RWPE1 (cell line): ENCODE data around the gene ZDHHC24.
A peak's percentile ranks its signal among the peaks of the same experiment; 100 is the strongest.

ENCODE experiments used
- CTCF ChIA-PET: fragments of 350-600 bp; sonication (Branson Sonifier 250); formaldehyde crosslinking; extraction: SDS; loops from one replicate; lab custom pipeline; 2021; lab: Yijun Ruan, JAX
- POLR2A ChIA-PET: fragments of 400-600 bp; formaldehyde crosslinking; extraction: SDS; loops from one replicate; lab custom pipeline; 2020; ENCODE audit warnings: antibody characterized with exemption; ENCODE audit not compliant: low non-redundant PET; lab: Yijun Ruan, JAX
- DNase-seq: peaks from one replicate; pipeline ENCODE4 v3.0.0; 2012; ENCODE audit warnings: low spot score
- H3K27ac ChIP-seq: fragments of 450-650 bp; 2 replicates; pipeline ENCODE4 v1.5.1; 2017
- TF ChIP-seq, protein P1 (sequence below): fragments of 450-650 bp; conservative IDR thresholded peaks from 2 replicates; pipeline ENCODE4 v1.5.1; 2017; ENCODE audit warnings: low read depth, mild to moderate bottlenecking

ZDHHC24 gene

DNA sequence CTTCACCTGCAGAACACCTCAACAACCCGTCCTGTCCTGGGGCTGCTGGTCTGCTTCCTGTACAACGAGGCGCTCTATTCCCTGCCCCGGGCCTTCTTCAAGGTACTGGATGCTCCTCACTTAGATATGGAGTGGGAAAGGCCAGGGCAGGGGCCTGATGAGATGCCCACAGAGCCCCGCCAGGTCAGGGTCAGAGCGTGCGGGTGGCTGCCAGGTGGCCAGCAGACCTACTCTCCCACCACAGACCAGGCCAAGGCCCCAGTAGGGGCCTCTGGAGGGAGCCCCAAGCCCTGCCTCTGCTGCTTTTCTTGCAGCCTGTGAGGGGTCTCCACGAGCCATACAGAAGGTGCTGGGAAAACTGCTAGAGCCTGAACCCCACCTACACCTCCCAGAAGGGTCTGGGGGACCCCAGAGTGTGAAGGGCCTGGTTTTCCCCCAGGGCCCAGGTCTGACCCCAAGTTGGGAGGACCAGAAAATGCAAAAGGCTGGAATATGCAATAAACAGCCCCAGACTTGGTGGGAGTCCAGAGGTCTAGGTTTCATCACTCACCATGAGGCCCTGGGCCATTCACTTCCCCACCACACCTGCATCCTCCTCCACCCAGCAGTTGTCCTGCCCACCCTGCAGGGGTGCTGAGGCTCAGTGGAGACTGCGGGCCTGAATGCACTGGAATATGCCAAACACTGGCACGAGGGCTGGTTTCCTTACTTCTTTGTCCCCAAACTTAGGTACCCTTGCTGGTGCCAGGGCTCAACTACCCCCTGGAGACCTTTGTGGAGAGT is 14.7 kb downstream of the ZDHHC24 start:
- POLR2A ChIA-PET, result no interaction called here

DNA sequence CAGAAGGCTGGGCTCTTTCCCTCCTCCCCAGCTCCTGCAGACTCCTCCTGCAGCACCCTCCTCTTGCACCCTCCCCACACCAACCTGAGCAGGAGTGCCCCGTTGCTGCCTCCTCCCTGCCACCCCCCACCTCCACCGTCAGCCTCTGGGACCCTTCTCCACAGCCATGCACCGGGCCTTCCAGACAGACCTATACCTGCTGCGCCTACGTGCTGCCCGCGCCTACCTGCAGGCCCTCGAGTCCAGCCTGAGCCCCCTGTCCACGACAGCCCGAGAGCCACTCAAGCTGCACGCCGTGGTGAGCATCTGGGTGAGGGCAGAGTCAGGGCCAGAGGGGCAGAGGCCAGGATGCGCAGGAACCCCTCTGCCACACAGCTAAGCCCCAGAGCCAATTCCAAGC is 16.2 kb downstream of the ZDHHC24 start:
- ChIA-PET CTCF (no interaction called here), POLR2A (no interaction called here)
- 0 out of 2 replicates have a peak overlapping the region, but pooled peaks have one; percentile 7 for H3K27ac ChIP-seq
- TF ChIP-seq, protein P1, sequence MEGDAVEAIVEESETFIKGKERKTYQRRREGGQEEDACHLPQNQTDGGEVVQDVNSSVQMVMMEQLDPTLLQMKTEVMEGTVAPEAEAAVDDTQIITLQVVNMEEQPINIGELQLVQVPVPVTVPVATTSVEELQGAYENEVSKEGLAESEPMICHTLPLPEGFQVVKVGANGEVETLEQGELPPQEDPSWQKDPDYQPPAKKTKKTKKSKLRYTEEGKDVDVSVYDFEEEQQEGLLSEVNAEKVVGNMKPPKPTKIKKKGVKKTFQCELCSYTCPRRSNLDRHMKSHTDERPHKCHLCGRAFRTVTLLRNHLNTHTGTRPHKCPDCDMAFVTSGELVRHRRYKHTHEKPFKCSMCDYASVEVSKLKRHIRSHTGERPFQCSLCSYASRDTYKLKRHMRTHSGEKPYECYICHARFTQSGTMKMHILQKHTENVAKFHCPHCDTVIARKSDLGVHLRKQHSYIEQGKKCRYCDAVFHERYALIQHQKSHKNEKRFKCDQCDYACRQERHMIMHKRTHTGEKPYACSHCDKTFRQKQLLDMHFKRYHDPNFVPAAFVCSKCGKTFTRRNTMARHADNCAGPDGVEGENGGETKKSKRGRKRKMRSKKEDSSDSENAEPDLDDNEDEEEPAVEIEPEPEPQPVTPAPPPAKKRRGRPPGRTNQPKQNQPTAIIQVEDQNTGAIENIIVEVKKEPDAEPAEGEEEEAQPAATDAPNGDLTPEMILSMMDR, result no peak
- DNase-seq, result no peak

More for the DNA sequence above, 14.7 kb downstream of the ZDHHC24 start:
- no peak overlapping the region for H3K27ac ChIP-seq
- CTCF ChIA-PET, result no interaction called here
- no peak for DNase-seq
- TF ChIP-seq, protein P1, result no peak

DNA sequence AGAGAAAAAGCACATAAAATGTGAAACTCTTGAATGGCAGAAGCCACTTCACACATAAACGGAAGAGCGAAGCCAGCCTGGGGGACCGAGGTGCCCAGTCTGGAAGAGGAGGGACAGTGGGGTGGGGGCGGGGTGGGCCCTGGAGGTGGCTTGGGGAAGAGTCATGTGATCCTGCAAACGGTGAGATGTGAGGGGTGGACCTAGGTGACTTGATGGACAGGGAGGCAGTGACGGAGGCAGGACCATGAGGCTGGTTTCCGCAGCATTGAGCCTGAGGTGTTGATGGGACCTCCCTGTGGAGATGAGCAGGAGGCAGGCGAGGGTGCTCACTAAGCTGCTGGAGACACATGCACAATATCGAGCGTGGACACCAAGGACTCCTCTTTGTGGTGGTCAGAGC is 16.8 kb downstream of the ZDHHC24 start:
- no peak for DNase-seq
- ChIA-PET POLR2A (no interaction called here), CTCF (no interaction called here)
- H3K27ac ChIP-seq, result no peak overlapping the region
- TF ChIP-seq, protein P1, result no peak

GRCh38 chr11:66524304-66525040 is 21.4 kb downstream of the ZDHHC24 start:
- DNase-seq, result no peak
- CTCF ChIA-PET, result interaction anchor here (0.6 kb wide), 2 partner anchors 57 to 116 kb away, joined by 3 to 5 read pairs; no protein-coding TSS in a partner anchor
- POLR2A ChIA-PET, result no interaction called here
- TF ChIP-seq, protein P1, result no peak
- H3K27ac ChIP-seq, result no peak overlapping the region

DNA sequence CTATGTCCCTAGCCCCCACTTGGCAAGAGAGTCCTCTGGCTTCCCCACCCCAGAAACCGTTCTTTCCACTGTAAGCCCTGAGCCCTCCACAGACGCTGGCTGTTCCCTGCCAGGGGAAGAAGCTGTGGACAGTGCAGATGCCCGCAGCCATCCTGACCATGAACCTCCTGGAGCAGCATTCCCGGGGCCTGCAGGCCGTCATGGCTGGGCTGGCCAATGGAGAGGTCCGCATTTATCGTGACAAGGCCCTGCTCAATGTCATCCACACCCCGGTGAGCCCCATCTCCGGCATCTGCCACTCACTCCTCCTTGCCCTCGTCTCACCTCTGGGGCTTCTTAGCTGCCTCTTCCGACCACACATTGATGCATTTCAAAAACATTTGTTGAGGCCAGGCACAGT is 22.2 kb downstream of the ZDHHC24 start:
- POLR2A ChIA-PET, result no interaction called here
- CTCF ChIA-PET, result interaction anchor here (0.6 kb wide), 1 partner anchor 57 kb away, joined by 5 read pairs; no protein-coding TSS in a partner anchor
- DNase-seq, result no peak
- H3K27ac ChIP-seq, result no peak overlapping the region
- TF ChIP-seq, protein P1, result no peak

DNA sequence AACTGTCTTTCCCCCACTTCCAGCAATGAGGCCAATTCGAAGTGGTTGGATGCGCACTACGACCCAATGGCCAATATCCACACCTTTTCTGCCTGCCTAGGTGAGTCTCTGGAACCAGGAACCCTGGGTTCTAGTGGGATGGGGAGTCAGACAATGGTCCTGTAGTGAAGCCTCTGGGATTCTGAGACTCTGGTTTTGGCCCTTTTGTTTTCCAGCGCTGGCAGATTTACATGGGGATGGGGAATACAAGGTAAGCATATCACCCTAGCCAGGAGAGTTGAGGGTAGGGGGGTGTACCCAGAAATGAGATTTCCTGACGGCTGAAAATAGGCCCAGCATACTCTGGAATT is 34.9 kb downstream of the ZDHHC24 start:
- ChIA-PET POLR2A (interaction anchor here (0.8 kb wide), 1 partner anchor 60 kb away, joined by 3 read pairs; no protein-coding TSS in a partner anchor), CTCF (interaction anchor here (0.5 kb wide), 1 partner anchor 34 kb away, joined by 3 read pairs; no protein-coding TSS in a partner anchor)
- H3K27ac ChIP-seq, result peak overlapping the region; percentile 60

More for the DNA sequence above, 34.9 kb downstream of the ZDHHC24 start:
- DNase-seq, result no peak
- TF ChIP-seq, protein P1, result no peak
